OCI-M2 (cell line): ENCODE results near the gene DHRS1.

ENCODE experiments used
- DNase-seq: peaks from one replicate; lab custom pipeline; 2025; ENCODE audit not compliant: unreplicated experiment; lab: John Stamatoyannopoulos, UW

DHRS1 gene

DNA sequence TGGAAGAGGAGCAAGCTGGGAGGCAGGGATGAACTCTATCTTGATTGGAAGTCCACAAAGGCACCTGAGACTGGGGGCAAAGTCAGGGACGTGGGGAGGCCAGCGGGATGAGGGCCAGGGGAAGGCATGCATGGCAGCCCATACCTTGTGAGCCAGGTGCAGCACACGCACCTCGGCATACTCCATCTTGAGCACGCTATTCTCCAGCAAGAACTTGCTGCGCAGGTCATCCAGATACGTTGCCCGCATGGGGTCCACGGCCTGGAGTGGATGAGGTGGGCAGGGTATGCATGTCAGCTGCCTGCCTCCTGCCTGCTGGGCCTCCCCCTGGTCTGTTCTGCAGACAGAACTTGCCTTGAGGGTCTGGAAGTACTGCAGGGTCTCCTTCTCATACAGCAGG is 32.1 kb downstream of the DHRS1 start:
- no peak for DNase-seq

- DNase-seq = no peak
Measured at GRCh38 chr14:24266344-24267244, 33.0 kb downstream of the DHRS1 start.

- no peak for DNase-seq
Measured at GRCh38 chr14:24264298-24264697, 35.3 kb downstream of the DHRS1 start.

GRCh38 chr14:24263848-24264247 is 35.7 kb downstream of the DHRS1 start:
- DNase-seq = no peak

- DNase-seq = no peak
Measured at GRCh38 chr14:24262821-24263733, 36.5 kb downstream of the DHRS1 start, which contains the start of gene TGM1. TSS of gene TGM1 (minus strand) at chr14:24263177. CDS start at chr14:24262352, 825 bp downstream.

DNA sequence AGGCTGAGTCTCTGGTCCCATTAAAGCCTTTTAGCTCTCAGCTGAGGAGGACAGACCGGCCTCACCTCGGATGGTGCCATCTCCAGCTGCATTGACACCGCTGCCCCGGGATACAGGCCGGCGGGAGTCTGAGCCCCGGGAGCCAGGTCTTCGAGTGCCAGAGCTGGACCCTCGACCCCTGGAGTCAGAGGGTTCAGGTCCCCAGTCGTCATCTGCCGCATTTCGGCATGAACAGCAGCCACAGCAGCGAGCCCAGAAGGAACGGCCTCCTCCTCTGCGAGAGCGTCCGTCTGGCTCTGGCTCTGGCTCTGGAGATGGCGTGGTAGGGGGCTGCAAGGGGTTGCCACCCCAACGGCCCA is 37.6 kb downstream of the DHRS1 start:
- DNase-seq = no peak

- DNase-seq = no peak
Measured at GRCh38 chr14:24261256-24261968, 38.2 kb downstream of the DHRS1 start.

GRCh38 chr14:24260780-24261157 is 38.8 kb downstream of the DHRS1 start:
- no peak for DNase-seq

DNA sequence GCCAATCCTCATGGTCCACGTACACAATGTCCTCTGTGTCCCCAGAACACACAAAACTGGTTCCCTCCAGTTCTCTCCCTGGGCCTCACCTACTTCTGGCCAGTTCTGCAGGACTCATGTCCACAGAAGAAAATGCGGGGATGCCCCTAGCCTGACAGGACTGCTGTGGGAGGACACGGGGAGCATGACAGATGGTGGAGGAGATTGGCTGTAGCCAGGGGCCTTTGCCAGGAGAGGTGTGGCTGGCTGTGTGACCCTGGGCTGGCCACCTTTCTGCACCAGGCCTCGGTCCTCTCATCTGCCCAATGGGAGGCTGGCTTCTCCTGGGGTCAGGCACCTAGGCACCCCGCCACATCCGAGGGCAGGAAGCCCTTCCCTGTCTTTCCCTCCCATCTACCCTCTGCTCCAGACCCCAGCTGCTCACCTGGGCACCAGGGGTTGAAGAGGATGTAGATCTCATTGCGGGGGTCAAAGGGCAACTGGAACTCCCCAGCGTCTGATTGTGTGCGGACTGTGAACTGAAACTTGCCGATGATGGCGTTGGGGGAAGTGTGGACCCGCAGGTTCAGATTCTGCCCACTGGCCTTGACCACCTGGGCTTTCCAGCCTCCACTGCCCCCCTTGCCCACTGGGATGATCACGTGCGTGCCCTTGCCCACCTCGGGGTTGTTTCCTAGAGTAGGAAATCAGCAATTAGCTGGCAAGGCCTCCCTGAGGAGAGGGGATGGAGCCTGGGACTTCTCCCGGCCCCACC is 39.4 kb downstream of the DHRS1 start:
- no peak for DNase-seq

- no peak for DNase-seq
Measured at GRCh38 chr14:24259282-24260025, 40.1 kb downstream of the DHRS1 start.

DNA sequence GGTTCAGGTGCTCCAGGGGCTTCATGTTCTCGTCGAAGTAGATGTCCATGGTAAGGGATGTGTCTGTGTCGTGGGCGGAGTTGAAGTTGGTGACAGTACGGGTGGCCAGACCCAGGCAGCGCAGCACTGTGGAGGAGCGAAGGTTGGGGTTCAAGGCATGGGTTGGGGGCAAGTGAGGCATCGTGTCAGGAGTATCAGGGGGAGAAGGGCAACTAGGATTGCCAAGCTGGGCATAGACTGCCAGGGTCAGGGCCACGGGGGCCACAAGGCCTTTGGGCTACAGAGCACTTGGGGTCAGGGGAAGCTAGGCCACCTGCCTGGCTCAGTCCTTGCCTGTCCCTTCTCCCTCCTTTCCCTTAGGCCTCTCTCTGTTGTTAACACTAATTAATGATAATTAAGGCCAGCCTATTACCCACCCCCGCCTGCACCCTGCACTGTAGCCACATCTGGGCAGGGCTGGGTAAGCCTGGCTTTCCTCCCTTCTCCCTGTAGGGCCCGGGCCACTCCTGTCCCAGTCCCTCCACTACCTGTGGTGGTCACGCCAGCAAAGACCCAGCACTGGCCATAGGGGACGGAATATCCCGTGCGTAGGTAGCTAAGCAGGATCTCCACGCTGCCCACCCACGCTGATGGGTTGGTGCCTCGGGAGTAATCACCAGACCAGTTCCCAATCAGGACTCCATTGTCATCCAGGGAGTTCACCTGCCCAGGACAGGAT is 40.9 kb downstream of the DHRS1 start:
- no peak for DNase-seq

- DNase-seq = no peak
Measured at GRCh38 chr14:24258119-24258518, 41.5 kb downstream of the DHRS1 start.

DNA sequence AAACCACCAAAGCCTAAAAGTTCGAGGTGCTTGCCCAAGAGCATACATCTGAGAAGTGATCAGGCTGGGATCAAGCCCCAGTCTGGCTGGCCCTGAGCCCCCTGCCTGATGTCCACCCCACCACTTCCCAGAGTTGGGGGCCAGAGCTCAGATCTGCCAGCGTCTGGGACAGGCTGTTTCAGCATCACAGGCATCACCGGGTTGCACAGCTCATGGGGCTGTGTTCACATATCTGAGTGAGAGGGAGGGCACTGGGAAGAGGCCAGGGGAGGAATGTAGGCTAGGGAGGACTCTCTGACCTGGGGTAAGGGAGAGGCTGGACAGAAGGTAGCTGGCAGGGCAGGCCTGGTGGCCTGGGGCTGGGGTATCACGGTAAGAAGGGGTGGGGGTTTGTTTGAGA is 42.6 kb downstream of the DHRS1 start:
- no peak for DNase-seq

GRCh38 chr14:24255931-24256711 is 43.5 kb downstream of the DHRS1 start:
- peak; percentile 84 for DNase-seq

- DNase-seq = no peak
Measured at GRCh38 chr14:24255438-24255837, 44.1 kb downstream of the DHRS1 start.

GRCh38 chr14:24254630-24255392 is 44.8 kb downstream of the DHRS1 start:
- no peak for DNase-seq

GRCh38 chr14:24253936-24254335 is 45.6 kb downstream of the DHRS1 start:
- no peak for DNase-seq
